K562 (cell line): ENCODE results near the gene KIF17. TPM values are rescaled to one million over a fixed set of nuclear protein-coding genes. Genes with fewer than 3 reads are reported as not detected.

ENCODE experiments used
- EP300 ChIP-seq: IDR thresholded peaks from 2 replicates; pipeline ENCODE4 v1.6.1; 2012; ENCODE audit warnings: low read length, improper control_type of control experiment
- XRCC5 ChIP-seq: fragments of 200-400 bp; formaldehyde crosslinking; IDR thresholded peaks from 2 replicates; pipeline ENCODE4 v1.6.1; 2017; ENCODE audit warnings: low read depth, mild to moderate bottlenecking, low read length
- ZNF76 ChIP-seq: fragments of 250-450 bp; sonication (Bioruptor Pico); IDR thresholded peaks from 2 replicates; pipeline ENCODE4 v1.4.0; 2020; ENCODE audit warnings: mild to moderate bottlenecking, moderate library complexity, borderline replicate concordance
- ZNF79 ChIP-seq: fragments of 250-450 bp; sonication (Bioruptor Pico); IDR thresholded peaks from 2 replicates; pipeline ENCODE4 v1.4.0; 2020; ENCODE audit warnings: low read depth, mild to moderate bottlenecking, moderate library complexity
- polyA plus RNA-seq, 8 experiments: library from polyadenylated mRNA; depleted of rRNA in 4 of 8; stranded (reverse) in 5 of 8; unstranded in 3 of 8; fragments of >200 nt; fragmentation: Nextera tagmentation in 2 of 8; fragmentation: Illumina TruSeq in 1 of 8; extraction: Ambion mirVana in 2 of 8; extraction: Trizol in 1 of 8; gene quantifications; 2 replicates each; pipeline versions ENCODE4 v1.2.1 to v1.2.3, GENCODE V29; 2011 to 2014; ENCODE audit warnings: inconsistent platforms in 1 of 8, missing spikeins in 1 of 8
- total RNA-seq, 7 experiments: library from RNA; depleted of rRNA in 6 of 7; stranded (reverse); fragments of >200 nt in 6 of 7; fragmentation: Illumina TruSeq in 2 of 7; extraction: Trizol in 2 of 7; gene quantifications; 2 replicates each; pipeline versions ENCODE4 v1.2.1 to v1.2.3, GENCODE V29; 2011 to 2021; ENCODE audit warnings: low replicate concordance in 1 of 7
- TF ChIP-seq, protein P1 (sequence below): fragments of 200-600 bp; sonication (generic); IDR thresholded peaks from one replicate; pipeline ENCODE4 v1.6.1; 2012; ENCODE audit warnings: mild to moderate bottlenecking, low read depth, low read length, inconsistent platforms
- TF ChIP-seq, protein P2 (sequence below), 2 experiments: fragments of 450-650 bp; IDR thresholded peaks; 2 replicates each; pipeline ENCODE4 v1.6.1; 2016; ENCODE audit warnings: mild to moderate bottlenecking in 2 of 2, borderline replicate concordance in 1 of 2, low read depth in 1 of 2, moderate library complexity in 1 of 2

The KIF17 gene
- total and polyA plus RNA-seq, 9 of the 15 experiments (the other 6 are each of a cell fraction or from before 2014, with no cell fraction given): 0.04 to 0.47 (median 0.18) TPM; not detected in 5

DNA sequence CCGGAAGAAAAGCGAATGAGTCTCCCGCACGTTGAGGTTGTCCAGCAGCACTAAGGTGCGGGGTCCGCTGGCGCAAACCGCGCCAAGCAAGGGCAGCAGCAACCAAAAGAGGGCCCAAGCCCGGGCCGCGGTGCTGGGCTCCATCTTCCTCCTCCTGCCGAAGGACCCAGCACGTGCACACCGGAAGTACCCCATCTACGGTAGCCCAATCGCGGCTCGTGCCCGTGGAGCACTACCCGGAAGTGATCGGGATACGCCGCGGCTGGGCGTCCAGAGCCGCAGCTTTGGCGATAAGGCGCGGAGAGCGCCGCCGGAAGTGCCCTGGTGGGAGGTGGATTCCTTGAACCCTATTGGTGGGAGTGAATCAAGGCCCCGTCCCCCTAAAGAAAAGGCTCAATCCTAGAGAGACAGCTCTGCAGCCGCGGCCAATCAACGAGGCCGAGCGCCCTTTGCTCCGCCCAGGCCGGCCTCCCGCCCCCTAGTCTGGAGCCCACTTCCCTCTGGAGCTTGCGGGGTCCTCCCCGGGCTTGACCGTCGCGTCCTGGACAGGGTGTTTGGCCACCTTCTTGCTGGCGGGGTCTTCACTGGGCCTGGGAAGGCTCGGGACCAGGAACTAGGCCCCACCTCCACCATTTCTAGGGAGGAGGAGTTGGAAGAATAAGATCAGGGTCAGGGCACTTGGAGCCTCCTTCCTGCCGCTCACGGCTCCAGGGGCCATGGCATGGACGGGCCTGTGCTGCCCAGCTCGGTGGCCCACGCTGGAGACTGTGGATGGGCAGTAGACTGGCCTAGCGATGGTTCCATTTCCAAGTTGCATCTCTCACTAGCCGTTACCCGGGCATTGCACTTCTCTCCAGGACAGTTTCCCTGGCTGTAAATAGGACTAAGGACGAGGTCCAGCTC, 56.3 kb downstream of the KIF17 start, which contains the start of gene DDOST (continued):
- TF ChIP-seq, protein P1, sequence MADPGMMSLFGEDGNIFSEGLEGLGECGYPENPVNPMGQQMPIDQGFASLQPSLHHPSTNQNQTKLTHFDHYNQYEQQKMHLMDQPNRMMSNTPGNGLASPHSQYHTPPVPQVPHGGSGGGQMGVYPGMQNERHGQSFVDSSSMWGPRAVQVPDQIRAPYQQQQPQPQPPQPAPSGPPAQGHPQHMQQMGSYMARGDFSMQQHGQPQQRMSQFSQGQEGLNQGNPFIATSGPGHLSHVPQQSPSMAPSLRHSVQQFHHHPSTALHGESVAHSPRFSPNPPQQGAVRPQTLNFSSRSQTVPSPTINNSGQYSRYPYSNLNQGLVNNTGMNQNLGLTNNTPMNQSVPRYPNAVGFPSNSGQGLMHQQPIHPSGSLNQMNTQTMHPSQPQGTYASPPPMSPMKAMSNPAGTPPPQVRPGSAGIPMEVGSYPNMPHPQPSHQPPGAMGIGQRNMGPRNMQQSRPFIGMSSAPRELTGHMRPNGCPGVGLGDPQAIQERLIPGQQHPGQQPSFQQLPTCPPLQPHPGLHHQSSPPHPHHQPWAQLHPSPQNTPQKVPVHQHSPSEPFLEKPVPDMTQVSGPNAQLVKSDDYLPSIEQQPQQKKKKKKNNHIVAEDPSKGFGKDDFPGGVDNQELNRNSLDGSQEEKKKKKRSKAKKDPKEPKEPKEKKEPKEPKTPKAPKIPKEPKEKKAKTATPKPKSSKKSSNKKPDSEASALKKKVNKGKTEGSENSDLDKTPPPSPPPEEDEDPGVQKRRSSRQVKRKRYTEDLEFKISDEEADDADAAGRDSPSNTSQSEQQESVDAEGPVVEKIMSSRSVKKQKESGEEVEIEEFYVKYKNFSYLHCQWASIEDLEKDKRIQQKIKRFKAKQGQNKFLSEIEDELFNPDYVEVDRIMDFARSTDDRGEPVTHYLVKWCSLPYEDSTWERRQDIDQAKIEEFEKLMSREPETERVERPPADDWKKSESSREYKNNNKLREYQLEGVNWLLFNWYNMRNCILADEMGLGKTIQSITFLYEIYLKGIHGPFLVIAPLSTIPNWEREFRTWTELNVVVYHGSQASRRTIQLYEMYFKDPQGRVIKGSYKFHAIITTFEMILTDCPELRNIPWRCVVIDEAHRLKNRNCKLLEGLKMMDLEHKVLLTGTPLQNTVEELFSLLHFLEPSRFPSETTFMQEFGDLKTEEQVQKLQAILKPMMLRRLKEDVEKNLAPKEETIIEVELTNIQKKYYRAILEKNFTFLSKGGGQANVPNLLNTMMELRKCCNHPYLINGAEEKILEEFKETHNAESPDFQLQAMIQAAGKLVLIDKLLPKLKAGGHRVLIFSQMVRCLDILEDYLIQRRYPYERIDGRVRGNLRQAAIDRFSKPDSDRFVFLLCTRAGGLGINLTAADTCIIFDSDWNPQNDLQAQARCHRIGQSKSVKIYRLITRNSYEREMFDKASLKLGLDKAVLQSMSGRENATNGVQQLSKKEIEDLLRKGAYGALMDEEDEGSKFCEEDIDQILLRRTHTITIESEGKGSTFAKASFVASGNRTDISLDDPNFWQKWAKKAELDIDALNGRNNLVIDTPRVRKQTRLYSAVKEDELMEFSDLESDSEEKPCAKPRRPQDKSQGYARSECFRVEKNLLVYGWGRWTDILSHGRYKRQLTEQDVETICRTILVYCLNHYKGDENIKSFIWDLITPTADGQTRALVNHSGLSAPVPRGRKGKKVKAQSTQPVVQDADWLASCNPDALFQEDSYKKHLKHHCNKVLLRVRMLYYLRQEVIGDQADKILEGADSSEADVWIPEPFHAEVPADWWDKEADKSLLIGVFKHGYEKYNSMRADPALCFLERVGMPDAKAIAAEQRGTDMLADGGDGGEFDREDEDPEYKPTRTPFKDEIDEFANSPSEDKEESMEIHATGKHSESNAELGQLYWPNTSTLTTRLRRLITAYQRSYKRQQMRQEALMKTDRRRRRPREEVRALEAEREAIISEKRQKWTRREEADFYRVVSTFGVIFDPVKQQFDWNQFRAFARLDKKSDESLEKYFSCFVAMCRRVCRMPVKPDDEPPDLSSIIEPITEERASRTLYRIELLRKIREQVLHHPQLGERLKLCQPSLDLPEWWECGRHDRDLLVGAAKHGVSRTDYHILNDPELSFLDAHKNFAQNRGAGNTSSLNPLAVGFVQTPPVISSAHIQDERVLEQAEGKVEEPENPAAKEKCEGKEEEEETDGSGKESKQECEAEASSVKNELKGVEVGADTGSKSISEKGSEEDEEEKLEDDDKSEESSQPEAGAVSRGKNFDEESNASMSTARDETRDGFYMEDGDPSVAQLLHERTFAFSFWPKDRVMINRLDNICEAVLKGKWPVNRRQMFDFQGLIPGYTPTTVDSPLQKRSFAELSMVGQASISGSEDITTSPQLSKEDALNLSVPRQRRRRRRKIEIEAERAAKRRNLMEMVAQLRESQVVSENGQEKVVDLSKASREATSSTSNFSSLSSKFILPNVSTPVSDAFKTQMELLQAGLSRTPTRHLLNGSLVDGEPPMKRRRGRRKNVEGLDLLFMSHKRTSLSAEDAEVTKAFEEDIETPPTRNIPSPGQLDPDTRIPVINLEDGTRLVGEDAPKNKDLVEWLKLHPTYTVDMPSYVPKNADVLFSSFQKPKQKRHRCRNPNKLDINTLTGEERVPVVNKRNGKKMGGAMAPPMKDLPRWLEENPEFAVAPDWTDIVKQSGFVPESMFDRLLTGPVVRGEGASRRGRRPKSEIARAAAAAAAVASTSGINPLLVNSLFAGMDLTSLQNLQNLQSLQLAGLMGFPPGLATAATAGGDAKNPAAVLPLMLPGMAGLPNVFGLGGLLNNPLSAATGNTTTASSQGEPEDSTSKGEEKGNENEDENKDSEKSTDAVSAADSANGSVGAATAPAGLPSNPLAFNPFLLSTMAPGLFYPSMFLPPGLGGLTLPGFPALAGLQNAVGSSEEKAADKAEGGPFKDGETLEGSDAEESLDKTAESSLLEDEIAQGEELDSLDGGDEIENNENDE: no peak
- TF ChIP-seq ZNF79 (CRISPR knock-in tag) (no peak), ZNF76 (no peak), EP300 (peak; percentile 46), XRCC5 (0 out of 2 replicates have a peak, but pooled peaks have one; percentile 43)
- TF ChIP-seq, protein P2, sequence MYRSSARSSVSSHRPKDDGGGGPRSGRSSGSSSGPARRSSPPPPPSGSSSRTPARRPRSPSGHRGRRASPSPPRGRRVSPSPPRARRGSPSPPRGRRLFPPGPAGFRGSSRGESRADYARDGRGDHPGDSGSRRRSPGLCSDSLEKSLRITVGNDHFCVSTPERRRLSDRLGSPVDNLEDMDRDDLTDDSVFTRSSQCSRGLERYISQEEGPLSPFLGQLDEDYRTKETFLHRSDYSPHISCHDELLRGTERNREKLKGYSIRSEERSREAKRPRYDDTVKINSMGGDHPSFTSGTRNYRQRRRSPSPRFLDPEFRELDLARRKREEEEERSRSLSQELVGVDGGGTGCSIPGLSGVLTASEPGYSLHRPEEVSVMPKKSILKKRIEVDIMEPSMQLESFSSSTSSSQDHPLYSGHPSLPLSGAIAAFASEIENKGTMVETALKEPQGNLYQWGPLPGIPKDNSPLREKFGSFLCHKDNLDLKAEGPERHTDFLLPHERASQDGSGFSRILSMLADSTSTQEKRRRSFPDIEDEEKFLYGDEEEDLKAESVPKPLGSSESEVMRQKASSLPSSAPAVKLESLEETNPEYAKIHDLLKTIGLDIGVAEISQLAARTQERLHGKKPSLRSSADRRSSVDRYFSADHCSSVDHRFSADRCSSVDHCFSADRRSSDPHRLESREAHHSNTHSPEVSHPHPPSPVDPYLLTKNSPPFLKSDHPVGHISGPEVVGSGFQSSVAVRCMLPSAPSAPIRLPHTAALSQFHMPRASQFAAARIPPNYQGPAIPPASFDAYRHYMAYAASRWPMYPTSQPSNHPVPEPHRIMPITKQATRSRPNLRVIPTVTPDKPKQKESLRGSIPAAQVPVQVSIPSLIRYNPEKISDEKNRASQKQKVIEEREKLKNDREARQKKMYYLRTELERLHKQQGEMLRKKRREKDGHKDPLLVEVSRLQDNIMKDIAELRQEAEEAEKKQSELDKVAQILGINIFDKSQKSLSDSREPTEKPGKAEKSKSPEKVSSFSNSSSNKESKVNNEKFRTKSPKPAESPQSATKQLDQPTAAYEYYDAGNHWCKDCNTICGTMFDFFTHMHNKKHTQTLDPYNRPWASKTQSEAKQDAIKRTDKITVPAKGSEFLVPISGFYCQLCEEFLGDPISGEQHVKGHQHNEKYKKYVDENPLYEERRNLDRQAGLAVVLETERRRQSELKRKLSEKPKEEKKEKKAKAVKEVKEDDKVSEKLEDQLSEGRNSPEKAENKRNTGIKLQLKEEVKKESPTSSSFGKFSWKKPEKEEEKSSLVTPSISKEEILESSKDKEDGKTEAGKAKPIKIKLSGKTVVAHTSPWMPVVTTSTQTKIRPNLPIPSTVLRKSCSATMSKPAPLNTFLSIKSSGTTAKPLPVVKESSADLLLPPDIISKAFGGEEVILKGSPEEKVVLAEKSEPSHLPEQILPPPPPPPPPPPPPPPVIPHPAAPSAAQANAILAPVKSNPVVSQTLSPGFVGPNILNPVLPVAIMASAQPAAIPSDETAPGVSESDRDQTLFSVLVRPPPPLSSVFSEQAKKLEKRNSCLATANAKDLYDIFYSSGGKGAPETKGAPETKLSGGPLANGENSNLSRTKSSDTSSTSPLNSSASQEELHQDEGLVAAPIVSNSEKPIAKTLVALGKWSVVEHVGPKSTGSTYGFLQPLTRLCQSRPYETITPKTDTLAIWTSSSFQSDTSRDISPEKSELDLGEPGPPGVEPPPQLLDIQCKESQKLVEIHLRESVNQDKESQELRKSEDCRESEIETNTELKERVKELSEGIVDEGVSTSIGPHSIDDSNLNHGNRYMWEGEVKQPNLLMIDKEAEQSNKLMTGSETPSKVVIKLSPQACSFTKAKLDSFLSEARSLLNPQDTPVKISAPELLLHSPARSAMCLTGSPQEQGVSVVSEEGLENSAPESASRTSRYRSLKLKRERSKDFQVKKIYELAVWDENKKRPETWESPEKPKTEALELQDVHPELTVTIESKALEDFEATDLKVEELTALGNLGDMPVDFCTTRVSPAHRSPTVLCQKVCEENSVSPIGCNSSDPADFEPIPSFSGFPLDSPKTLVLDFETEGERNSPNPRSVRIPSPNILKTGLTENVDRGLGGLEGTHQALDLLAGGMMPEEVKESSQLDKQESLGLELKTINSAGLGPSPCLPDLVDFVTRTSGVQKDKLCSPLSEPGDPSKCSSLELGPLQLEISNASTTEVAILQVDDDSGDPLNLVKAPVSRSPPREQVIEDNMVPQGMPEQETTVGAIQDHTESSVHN (IDR thresholded peaks at IDR 0.05; ENCODE audit: borderline replicate concordance in 1 of 2, low read depth in 1 of 2): no peak
